Effector memory CD8-positive, alpha-beta T cell (primary cell): ENCODE results near the gene IBSP.

Source experiments
- ATAC-seq: fragments of 150-1000 bp; cut with Tn5 transposase; replicated peaks from 2 replicates; pipeline ENCODE4 v1.10.0; 2021; ENCODE audit warnings: mild to moderate bottlenecking, moderate library complexity
- DNase-seq, 3 experiments: peaks; one replicate each; pipeline ENCODE4 v3.0.0; 2021
- H3K27ac Mint-ChIP-seq, 2 donors: one replicate each; pipeline ENCODE4 v1.8.0; 2022; ENCODE audit warnings: mild to moderate bottlenecking in 2 of 2, mixed read lengths in 2 of 2, moderate library complexity in 2 of 2
- H3K27me3 Mint-ChIP-seq, 2 donors: one replicate each; pipeline ENCODE4 v1.8.0; 2022; ENCODE audit warnings: mixed read lengths in 2 of 2
- H3K36me3 Mint-ChIP-seq: one replicate; pipeline ENCODE4 v1.8.0; 2022; ENCODE audit warnings: mild to moderate bottlenecking, moderate library complexity, mixed read lengths; ENCODE audit not compliant: insufficient read depth
- H3K4me1 Mint-ChIP-seq, 2 donors: one replicate each; pipeline ENCODE4 v1.8.0; 2022; ENCODE audit warnings: low read depth in 2 of 2, mixed read lengths in 2 of 2
- H3K4me3 Mint-ChIP-seq, 2 donors: one replicate each; pipeline ENCODE4 v1.8.0; 2022; ENCODE audit warnings: mild to moderate bottlenecking in 2 of 2, mixed read lengths in 2 of 2, moderate library complexity in 2 of 2
- H3K9me3 Mint-ChIP-seq, 2 donors: one replicate each; pipeline ENCODE4 v1.8.0; 2022; ENCODE audit warnings: mixed read lengths in 2 of 2

Gene IBSP

DNA sequence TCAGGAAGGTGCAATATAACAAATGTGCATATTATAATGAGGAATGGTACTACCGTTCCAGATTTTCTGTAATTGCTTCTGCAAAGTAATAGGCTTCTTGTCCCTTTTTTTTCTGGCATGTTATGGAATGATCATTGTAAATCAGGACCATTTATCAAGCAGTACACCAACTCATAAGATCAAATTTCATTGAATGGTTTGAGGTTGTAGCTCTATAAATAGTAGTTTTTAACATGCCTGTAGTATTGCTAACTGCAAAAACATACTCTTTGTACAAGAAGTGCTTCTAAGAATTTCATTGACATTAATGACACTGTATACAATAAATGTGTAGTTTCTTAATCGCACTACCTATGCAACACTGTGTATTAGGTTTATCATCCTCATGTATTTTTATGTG is 12.6 kb downstream of the IBSP start:
- no peak overlapping the region for H3K27ac Mint-ChIP-seq
- no peak for ATAC-seq
- no peak for DNase-seq
- H3K9me3 Mint-ChIP-seq = peaks cover 0 to 6% of the 10 kb centered on the region in 2 donors
- peaks cover 0 to 5% of the 10 kb centered on the region in 2 donors for H3K27me3 Mint-ChIP-seq
- H3K36me3 Mint-ChIP-seq = no peaks in the 10 kb centered on the region
- no peak overlapping the region for H3K4me3 Mint-ChIP-seq
- no peaks in the 10 kb centered on the region for H3K4me1 Mint-ChIP-seq

DNA sequence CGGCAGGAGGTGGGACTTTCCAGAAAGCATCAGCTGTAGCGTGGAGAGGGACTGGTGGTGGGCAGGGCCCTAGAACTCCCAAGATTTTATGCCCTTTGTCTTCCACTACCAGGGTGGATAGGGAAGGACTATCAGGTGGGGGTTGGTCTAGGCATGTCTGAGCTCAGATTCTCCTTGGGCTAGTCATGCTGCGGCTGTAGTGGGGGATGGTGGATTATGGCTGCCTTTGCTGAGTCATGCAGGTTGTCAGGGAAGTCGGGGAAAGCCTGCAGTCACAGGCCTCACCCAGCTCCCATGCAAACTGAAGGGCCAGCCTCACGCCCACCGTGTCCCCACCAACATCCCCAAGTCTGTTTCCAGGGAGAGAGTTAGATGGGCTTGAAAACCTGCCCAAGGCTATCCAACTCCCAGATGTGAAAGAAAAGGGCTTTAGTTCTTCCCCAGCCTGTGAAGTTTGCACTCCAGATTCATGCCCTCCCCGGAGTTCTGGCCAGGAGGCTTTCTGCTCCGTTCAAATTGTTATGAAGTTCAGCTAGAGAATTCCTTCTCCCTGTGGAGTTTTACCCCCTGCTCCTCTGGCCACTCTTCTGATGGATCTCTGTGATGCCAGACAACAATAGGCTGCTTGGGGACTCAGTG is 20.0 kb downstream of the IBSP start:
- Mint-ChIP-seq H3K4me3 (no peak overlapping the region), H3K27ac (no peak overlapping the region), H3K27me3 (peaks cover 28 to 54% of the 10 kb centered on the region in 2 donors), H3K4me1 (peaks cover 0 to 2% of the 10 kb centered on the region in 2 donors), H3K9me3 (peaks cover 0 to 2% of the 10 kb centered on the region in 2 donors), H3K36me3 (no peaks in the 10 kb centered on the region)
- DNase-seq (no peak), ATAC-seq (no peak)

DNA sequence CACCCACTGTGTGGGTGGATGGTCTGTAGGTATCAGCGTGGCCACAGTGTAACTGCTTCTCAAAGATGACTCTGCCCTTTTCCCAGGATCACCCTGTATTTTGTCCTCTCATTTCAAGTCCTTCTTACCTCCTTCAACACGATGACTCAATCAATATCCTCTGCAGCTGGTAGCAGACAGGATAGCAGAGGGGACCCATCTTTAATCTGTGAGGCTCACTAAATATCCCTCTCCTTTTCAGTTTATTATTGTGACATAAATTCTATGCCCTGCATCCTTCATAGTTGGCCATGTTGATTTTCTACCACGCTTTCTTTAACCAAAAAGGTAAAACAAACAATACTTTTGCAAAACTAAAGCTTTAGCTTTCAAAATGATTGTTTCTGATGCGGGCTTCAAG is 23.8 kb downstream of the IBSP start:
- ATAC-seq (no peak), DNase-seq (no peak)
- Mint-ChIP-seq H3K9me3 (peaks cover 0 to 2% of the 10 kb centered on the region in 2 donors), H3K27ac (no peak overlapping the region), H3K27me3 (peaks cover 20 to 54% of the 10 kb centered on the region in 2 donors), H3K36me3 (no peaks in the 10 kb centered on the region), H3K4me3 (no peak overlapping the region), H3K4me1 (no peaks in the 10 kb centered on the region)

DNA sequence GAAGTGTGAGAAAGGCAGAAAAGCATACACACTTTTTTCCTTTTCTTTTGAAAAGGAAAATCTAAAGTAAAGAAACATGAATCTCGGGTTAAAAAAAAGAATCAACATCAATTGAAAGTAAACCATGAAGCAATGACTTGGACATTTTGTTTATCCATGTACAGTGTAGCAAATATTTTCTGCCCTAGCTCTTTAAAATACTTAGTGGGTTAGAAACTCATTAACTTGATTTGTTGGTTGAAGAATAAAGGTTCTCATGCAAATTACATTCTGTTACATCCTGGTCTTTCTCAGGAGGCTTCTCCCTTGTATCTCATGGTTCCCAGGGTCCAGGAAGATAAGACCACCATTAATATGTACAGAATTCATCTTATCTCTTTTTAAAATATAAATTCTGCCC is 24.4 kb downstream of the IBSP start:
- H3K4me1 Mint-ChIP-seq = no peaks in the 10 kb centered on the region

DNA sequence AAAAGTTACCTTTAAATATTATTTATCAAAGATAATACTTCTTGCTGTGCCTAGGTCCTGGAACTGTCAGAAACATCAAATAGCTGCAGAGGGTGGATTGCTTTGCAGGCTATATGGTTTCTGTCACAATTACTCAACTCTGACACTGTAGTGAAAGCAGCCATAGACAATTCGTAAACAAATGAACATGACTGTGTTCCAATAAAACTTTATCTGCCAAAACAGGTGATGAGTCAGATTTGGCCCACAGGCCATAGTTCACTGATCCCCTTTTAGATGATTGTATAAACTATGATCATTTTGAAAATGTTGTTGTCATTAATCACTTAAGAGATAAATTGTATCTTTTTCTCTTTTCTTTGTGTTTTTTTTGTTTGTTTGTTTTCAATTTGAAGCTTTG is 25.0 kb downstream of the IBSP start:
- no peaks in the 10 kb centered on the region for H3K4me1 Mint-ChIP-seq
- ATAC-seq (no peak), DNase-seq (no peak)
- no peak overlapping the region for H3K4me3 Mint-ChIP-seq
- H3K36me3 Mint-ChIP-seq = no peaks in the 10 kb centered on the region
- H3K9me3 Mint-ChIP-seq = peaks cover 0 to 2% of the 10 kb centered on the region in 2 donors
- H3K27me3 Mint-ChIP-seq = peaks cover 24 to 48% of the 10 kb centered on the region in 2 donors
- H3K27ac Mint-ChIP-seq = no peak overlapping the region

More for the DNA sequence above, 24.4 kb downstream of the IBSP start:
- Mint-ChIP-seq H3K9me3 (peaks cover 0 to 2% of the 10 kb centered on the region in 2 donors), H3K27me3 (peaks cover 24 to 54% of the 10 kb centered on the region in 2 donors), H3K27ac (no peak overlapping the region), H3K36me3 (no peaks in the 10 kb centered on the region), H3K4me3 (no peak overlapping the region)
- ATAC-seq = no peak
- DNase-seq = no peak

DNA sequence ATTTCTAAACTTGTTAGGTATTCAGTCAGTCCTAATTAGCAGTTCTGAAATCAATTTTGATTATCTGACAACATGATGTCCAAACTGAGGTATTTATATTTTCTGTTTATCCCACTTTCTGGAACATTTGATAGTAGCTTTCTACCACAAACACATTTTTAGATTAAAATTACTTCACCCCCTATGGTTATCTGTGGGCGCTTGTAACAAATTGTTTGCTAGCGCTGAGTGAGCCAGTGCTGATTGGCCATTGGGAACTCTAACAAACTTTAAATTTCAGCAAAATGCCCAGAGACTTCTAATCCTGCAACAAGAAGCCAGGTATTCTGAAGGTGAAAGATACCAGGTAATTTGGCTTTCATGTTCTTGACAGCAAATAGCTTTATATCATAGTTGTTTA is 33.3 kb downstream of the IBSP start, which contains the start of gene MEPE:
MEPE (plus strand) TSS at position 301 of the 400 bp plus-strand sequence. CDS start 1,746 bp downstream, outside the sequence.
- peaks cover 12 to 19% of the 10 kb centered on the region in 2 donors for H3K27me3 Mint-ChIP-seq
- H3K4me3 Mint-ChIP-seq = no peak within 1 kb of the TSS
- H3K36me3 Mint-ChIP-seq = no peaks in the 10 kb centered on the region
- H3K9me3 Mint-ChIP-seq = no peaks in the 10 kb centered on the region
- DNase-seq (no peak), ATAC-seq (no peak)
- no peaks in the 10 kb centered on the region for H3K4me1 Mint-ChIP-seq
- no peak within 1 kb of the TSS for H3K27ac Mint-ChIP-seq

DNA sequence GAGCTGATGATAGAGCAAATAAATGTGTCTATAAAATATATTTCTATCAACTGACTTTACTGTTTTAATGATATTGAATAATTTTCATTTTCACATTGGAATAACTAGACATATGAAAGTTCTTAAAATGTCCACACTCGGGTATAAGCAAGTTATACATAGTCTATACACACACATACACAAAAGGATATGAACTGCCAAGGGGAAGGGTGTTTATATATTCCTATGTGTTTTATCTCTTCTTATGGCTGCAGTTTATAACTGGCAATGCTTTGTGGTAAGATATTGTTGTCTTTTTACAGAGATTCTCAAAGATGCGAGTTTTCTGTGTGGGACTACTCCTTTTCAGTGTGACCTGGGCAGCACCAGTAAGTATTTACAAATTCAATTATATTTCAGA is 35.0 kb downstream of the IBSP start:
- H3K27me3 Mint-ChIP-seq = peaks cover 5 to 26% of the 10 kb centered on the region in 2 donors
- H3K4me3 Mint-ChIP-seq = no peak overlapping the region
- no peak overlapping the region for H3K27ac Mint-ChIP-seq
- DNase-seq = no peak
- H3K4me1 Mint-ChIP-seq = no peaks in the 10 kb centered on the region
- H3K36me3 Mint-ChIP-seq = no peaks in the 10 kb centered on the region
- H3K9me3 Mint-ChIP-seq = no peaks in the 10 kb centered on the region
- no peak for ATAC-seq

DNA sequence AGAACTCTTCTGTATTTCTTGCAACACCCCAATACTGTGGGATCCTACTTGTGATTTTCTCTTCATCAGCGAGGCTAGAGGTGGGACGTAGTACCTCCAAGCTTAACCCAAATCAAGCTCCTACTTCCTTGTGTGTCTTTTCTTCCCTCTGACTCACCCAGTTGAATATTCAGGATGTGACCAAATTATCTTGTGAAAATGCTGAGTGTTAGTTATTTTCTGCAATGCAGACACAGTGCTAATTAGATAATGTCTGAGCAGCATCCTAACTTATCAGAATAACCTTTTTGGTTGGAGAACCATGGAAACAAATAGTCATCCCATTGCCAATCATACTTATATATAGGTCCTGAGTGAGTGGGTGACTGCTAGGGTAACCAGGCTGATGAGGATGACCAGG is 35.8 kb downstream of the IBSP start:
- no peak overlapping the region for H3K27ac Mint-ChIP-seq
- no peaks in the 10 kb centered on the region for H3K4me1 Mint-ChIP-seq
- H3K27me3 Mint-ChIP-seq = peaks cover 5 to 24% of the 10 kb centered on the region in 2 donors
- no peaks in the 10 kb centered on the region for H3K9me3 Mint-ChIP-seq
- ATAC-seq (no peak), DNase-seq (no peak)
- no peaks in the 10 kb centered on the region for H3K36me3 Mint-ChIP-seq
- no peak overlapping the region for H3K4me3 Mint-ChIP-seq

DNA sequence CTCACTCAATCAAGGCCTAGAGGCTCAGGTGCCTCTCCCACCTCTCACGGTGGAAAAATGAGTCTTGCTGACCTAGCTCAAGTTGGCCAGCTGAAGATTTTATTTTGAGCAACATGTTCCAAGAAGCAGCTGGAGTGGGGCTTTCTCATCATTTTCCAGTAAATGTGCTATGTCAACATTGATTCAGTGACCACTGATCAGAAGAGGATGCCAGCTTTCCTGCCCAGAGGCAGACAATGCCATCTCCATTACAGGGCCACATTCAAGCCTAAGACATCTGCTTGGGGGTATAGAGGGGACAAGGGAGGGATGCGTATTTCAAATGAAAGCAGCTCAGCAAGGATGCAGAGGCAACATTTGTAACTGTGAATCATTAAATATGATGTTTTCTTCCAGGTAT is 36.4 kb downstream of the IBSP start:
- H3K9me3 Mint-ChIP-seq = no peaks in the 10 kb centered on the region

DNA sequence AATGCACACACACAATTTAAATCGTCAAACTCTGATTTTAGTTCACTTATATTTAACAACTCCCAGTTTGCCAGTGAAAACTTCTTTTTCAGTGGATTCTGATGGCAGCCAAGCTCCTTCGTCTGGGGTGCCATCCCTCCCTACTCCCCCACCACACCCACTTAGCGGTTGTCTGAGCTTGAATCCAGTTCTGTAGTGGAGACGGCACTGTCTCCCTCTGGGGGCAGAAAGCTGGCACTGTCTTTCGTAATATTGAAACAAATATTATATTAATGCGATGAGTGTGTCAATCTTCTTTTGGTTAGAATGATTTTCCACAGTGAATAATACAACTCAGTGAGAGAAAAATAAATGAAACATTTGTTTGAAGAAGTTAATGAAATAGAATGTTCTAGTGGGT is 38.9 kb downstream of the IBSP start:
- DNase-seq = no peak
- no peak overlapping the region for H3K27ac Mint-ChIP-seq
- H3K27me3 Mint-ChIP-seq = peaks cover 13 to 52% of the 10 kb centered on the region in 2 donors
- no peak for ATAC-seq
- no peaks in the 10 kb centered on the region for H3K36me3 Mint-ChIP-seq
- no peaks in the 10 kb centered on the region for H3K4me1 Mint-ChIP-seq
- H3K4me3 Mint-ChIP-seq = no peak overlapping the region
- no peaks in the 10 kb centered on the region for H3K9me3 Mint-ChIP-seq

More for the DNA sequence above, 36.4 kb downstream of the IBSP start:
- DNase-seq (no peak), ATAC-seq (no peak)
- Mint-ChIP-seq H3K4me3 (no peak overlapping the region), H3K27ac (no peak overlapping the region), H3K4me1 (no peaks in the 10 kb centered on the region), H3K36me3 (no peaks in the 10 kb centered on the region), H3K27me3 (peaks cover 11 to 28% of the 10 kb centered on the region in 2 donors)

DNA sequence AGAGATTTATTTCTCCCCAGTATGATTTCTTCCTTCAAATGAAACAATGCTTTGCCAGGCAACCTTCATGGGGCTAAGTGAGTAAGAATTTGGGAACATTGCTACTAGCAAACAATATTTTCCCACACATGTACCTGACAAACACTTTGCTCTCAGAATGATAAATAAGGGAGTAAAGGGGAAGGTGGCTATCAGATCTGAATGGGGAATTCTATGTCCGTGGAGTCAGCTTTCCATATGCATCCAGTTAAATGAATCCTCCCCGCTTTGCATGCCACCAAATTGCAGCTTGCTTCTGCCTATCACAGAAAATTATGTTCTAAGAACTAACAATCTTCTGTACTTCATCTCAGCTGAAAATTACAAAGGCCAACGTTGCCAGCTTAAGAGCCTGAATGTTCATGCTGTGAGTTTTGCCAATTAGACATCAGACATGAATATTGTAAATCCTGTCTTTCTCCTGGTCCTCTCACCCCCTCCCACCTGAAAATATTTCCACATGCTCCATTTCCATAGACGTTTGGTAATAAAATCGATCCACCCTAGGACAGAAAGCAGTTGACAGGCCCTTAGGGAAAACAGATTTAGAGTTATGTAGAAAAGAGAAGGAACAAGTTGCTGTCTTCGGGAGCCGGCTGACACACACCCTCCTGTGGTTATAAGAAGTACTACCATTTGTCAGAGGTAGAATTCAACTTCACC is 39.7 kb downstream of the IBSP start:
- no peak overlapping the region for H3K4me3 Mint-ChIP-seq
- no peak overlapping the region for H3K27ac Mint-ChIP-seq
- H3K9me3 Mint-ChIP-seq = no peaks in the 10 kb centered on the region
- no peaks in the 10 kb centered on the region for H3K36me3 Mint-ChIP-seq
- H3K4me1 Mint-ChIP-seq = no peaks in the 10 kb centered on the region
- H3K27me3 Mint-ChIP-seq = peaks cover 18 to 61% of the 10 kb centered on the region in 2 donors
- no peak for ATAC-seq
- DNase-seq = no peak

DNA sequence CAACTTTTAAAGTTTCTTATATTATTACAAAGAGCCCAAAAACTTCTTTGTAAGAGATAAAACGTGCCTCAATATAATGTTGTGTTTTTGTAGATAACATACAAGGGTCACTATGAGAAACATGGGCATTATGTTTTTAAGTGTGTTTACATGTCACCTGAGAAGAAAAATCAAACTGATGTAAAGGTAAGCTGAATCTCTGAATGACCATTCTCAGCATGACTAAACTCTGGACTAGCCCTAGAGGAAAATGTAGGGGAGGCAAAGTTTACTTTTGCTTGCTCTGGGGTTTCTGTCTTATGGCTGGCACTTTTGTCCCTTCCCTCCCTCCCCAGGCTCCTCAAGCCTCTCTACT is 40.2 kb downstream of the IBSP start:
- DNase-seq (no peak), ATAC-seq (no peak)
- H3K36me3 Mint-ChIP-seq = no peaks in the 10 kb centered on the region
- H3K27me3 Mint-ChIP-seq = peaks cover 19 to 64% of the 10 kb centered on the region in 2 donors
- no peak overlapping the region for H3K27ac Mint-ChIP-seq
- H3K4me1 Mint-ChIP-seq = no peaks in the 10 kb centered on the region
- no peak overlapping the region for H3K4me3 Mint-ChIP-seq
- H3K9me3 Mint-ChIP-seq = no peaks in the 10 kb centered on the region

DNA sequence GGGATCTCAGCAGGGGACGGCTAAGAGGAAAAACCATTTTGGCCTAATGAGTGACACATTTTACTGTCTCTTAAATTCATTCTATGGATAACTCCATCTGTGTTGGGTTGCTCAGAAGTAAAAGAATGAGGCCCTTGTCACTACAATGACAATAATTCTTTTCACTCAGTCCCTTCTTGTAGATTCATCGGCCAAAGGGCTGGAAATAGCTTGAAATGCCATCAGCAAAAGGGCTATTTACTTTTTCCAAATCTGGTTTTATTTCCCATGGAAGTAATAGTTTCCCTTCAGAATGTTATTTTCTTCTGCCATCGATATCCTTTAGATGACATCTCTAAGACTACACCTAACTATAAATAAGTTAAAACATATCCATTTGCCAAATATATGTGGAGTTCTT is 40.8 kb downstream of the IBSP start:
- DNase-seq (no peak), ATAC-seq (no peak)
- peaks cover 20 to 68% of the 10 kb centered on the region in 2 donors for H3K27me3 Mint-ChIP-seq
- no peak overlapping the region for H3K4me3 Mint-ChIP-seq
- no peaks in the 10 kb centered on the region for H3K36me3 Mint-ChIP-seq
- H3K9me3 Mint-ChIP-seq = no peaks in the 10 kb centered on the region
- H3K27ac Mint-ChIP-seq = no peak overlapping the region
- H3K4me1 Mint-ChIP-seq = no peaks in the 10 kb centered on the region

DNA sequence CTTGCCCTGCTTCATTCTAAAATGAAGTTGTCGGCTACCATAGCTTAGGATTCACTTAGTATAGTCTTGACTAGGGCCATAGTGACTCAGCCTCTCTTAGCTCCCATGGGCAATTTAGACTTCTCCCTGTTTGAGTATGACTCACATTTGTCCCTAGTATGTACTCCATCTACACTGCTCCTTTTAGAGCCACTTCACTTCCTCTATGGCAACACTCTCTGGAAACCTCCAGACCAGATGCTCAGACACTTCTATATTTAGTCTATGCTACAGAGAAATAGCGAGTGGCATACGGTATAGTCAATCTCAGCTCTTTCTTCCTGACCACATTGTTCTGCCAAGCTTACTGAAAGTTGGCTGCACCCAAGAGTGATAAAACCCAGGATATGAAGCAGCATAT is 44.6 kb downstream of the IBSP start:
- Mint-ChIP-seq H3K4me1 (peaks cover 0 to 4% of the 10 kb centered on the region in 2 donors), H3K4me3 (no peak overlapping the region), H3K27me3 (peaks cover 43 to 72% of the 10 kb centered on the region in 2 donors), H3K9me3 (no peaks in the 10 kb centered on the region), H3K27ac (no peak overlapping the region), H3K36me3 (no peaks in the 10 kb centered on the region)
- peak; percentile 31 for ATAC-seq
- DNase-seq = no peak
